Stomach (tissue), 9 donors: Measurements from ENCODE around the gene UGT1A7. TPM values are rescaled to one million over a fixed set of nuclear protein-coding genes. Genes with fewer than 3 reads are reported as not detected.

Experiments used
- DNase-seq, 2 donors: peaks; one replicate each; pipeline versions ENCODE4 v3.0.0 to v3.0.0-alpha.2; 2013 to 2019
- H3K27ac ChIP-seq, 5 donors: fragments of 200-600 bp in 4 of 5; sonication (generic) in 4 of 5; one replicate each; pipeline ENCODE4 v1.5.1; 2013 to 2019; ENCODE audit warnings: mild to moderate bottlenecking in 1 of 5, moderate library complexity in 1 of 5
- H3K27me3 ChIP-seq, 3 donors: fragments of 200-600 bp; sonication (generic); one replicate each; pipeline ENCODE4 v1.5.1; 2017 to 2019; ENCODE audit warnings: mixed run types in 1 of 3
- H3K36me3 ChIP-seq, 4 donors: fragments of 200-600 bp; sonication (generic); 1 replicate in 3 of 4; 2 replicates in 1 of 4; pipeline ENCODE4 v1.5.1; 2016 to 2019
- H3K4me1 ChIP-seq, 4 donors: fragments of 200-600 bp; sonication (generic); one replicate each; pipeline ENCODE4 v1.5.1; 2016 to 2019
- H3K4me3 ChIP-seq, 4 donors: fragments of 200-600 bp; sonication (generic) in 3 of 4; one replicate each; pipeline ENCODE4 v1.5.1; 2016 to 2019; ENCODE audit warnings: mild to moderate bottlenecking in 1 of 4
- H3K9me3 ChIP-seq, 4 donors: fragments of 200-600 bp; sonication (generic); one replicate each; pipeline ENCODE4 v1.5.1; 2016 to 2019
- EP300 ChIP-seq: sonication (generic); formaldehyde crosslinking; IDR thresholded peaks from one replicate; pipeline ENCODE4 v1.6.1; 2017; ENCODE audit warnings: antibody characterized with exemption
- POLR2A ChIP-seq, 4 donors: fragments of 450-650 bp; IDR thresholded peaks; one replicate each; pipeline ENCODE4 v1.6.1; 2016; ENCODE audit warnings: antibody characterized with exemption in 4 of 4, control low read depth in 2 of 4, mild to moderate bottlenecking in 1 of 4, moderate library complexity in 1 of 4
- POLR2AphosphoS5 ChIP-seq, 3 donors: sonication (generic); formaldehyde crosslinking; IDR thresholded peaks; one replicate each; pipeline ENCODE4 v1.6.1; 2016; ENCODE audit warnings: antibody characterized with exemption in 3 of 3
- WGBS, 5 donors: extraction: QIAGEN DNeasy Blood & Tissue Kit in 3 of 5; methylation state at CpG; one replicate each; pipeline versions ENCODE4 v1.1.5 to v1.1.7; 2013 to 2018; 5-methylcytosine and 5-hydroxymethylcytosine counted together
- intact Hi-C: fragments of 100-400 bp; cut with DNase I; formaldehyde crosslinking; loops from one replicate; pipeline ENCODE4 v1.15.1; 2023; ENCODE audit warnings: low total_unique reads
- polyA plus RNA-seq, 3 donors: library from polyadenylated mRNA; stranded (reverse); fragments of 200-250 nt; gene quantifications; one replicate each; pipeline ENCODE4 v1.2.3, GENCODE V29; 2013
- total RNA-seq, 5 donors: library from RNA; depleted of rRNA; stranded (reverse); fragments of >200 nt; gene quantifications; one replicate each; pipeline versions ENCODE4 v1.1.0 to v1.2.3, GENCODE V29; 2014 to 2016
- TF ChIP-seq, protein P1 (sequence below), 7 experiments: fragments of 450-650 bp in 4 of 7; fragments of 200-600 bp in 3 of 7; sonication (generic) in 3 of 7; IDR thresholded peaks; one replicate each; pipeline ENCODE4 v1.5.1; 2016 to 2019; ENCODE audit warnings: antibody characterized with exemption in 7 of 7, control low read depth in 2 of 7, mild to moderate bottlenecking in 1 of 7
- donor health status: healthy with polysubstance abuse.
- donor health status: Bipolar disorder and iron deficiency.
- donor health status: healthy.

The UGT1A7 gene
- total and polyA plus RNA-seq, 8 donors, result 0.45 to 37.1 (median 3.6) TPM; not detected in 2

DNA sequence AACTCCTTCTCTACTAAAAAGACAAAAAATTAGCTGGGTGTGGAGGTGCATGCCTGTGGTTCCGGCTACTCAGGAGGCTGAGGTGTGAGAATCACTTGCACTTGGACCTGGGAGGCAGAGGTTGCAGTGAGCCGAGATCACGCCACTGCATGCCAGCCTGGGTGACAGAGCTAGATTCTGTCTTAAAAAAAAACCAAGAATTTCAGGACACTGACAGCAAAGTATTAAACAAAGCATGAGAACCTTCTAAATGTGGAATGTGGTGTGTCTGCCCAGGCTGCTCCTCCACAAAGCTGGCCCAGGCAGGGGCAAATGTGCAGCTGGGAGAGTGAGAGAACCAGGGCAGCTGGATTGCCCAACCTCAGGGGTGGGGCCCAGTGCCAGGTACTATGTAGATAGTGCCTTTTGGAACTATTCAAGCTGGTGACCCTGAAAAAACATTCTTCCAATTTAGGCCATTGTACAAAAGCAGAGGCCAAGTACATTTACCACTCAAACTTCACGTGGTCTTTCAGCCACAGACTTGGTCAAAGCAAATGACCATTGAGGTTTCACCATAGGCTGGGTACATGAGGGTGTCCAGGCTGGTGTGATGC lies 24.3 kb downstream of the UGT1A7 start:
- H3K27me3 ChIP-seq, result no peaks in the 10 kb centered on the region
- no peaks in the 10 kb centered on the region for H3K36me3 ChIP-seq
- DNase-seq, result peak; percentile 10 to 91
- no peak for TF ChIP-seq POLR2A (IDR thresholded peaks at IDR 0.05)
- no peak for TF ChIP-seq EP300
- TF ChIP-seq, protein P1, sequence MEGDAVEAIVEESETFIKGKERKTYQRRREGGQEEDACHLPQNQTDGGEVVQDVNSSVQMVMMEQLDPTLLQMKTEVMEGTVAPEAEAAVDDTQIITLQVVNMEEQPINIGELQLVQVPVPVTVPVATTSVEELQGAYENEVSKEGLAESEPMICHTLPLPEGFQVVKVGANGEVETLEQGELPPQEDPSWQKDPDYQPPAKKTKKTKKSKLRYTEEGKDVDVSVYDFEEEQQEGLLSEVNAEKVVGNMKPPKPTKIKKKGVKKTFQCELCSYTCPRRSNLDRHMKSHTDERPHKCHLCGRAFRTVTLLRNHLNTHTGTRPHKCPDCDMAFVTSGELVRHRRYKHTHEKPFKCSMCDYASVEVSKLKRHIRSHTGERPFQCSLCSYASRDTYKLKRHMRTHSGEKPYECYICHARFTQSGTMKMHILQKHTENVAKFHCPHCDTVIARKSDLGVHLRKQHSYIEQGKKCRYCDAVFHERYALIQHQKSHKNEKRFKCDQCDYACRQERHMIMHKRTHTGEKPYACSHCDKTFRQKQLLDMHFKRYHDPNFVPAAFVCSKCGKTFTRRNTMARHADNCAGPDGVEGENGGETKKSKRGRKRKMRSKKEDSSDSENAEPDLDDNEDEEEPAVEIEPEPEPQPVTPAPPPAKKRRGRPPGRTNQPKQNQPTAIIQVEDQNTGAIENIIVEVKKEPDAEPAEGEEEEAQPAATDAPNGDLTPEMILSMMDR (IDR thresholded peaks at IDR 0.05), result no peak
- TF ChIP-seq POLR2AphosphoS5 (IDR thresholded peaks at IDR 0.05), result peak in 2 of 3 donors; percentile 38 to 61
- H3K4me1 ChIP-seq, result peaks cover 6 to 37% (median 8%) of the 10 kb centered on the region in 4 donors
- WGBS, 5 donors, result 29 to 63% (median 42%) methylated on average over 4 of the region's 4 CpGs
- H3K9me3 ChIP-seq, result no peaks in the 10 kb centered on the region
- intact Hi-C loops, result no loop called here
- peak overlapping the region; percentile 45 to 74 (median 71) for H3K27ac ChIP-seq
- H3K4me3 ChIP-seq, result no peak overlapping the region

DNA sequence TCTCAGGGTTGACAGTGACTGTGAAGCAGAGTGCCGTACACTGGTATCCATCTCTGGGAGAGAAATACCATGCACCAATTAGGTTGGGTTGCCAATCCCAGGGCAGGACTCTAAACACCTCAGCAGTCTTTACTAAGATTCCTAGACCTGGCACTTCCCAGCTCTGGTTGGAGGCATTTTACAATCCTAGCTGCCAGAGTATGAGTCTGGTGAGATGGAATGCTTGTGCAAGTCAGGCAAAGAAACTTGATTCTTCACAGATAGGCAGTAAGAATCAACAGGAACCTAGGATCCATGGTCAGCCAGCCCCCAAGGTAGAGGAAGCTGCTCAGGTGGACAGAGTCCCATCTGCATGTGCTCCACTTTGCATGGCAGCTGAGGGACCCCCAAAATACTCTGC lies 25.0 kb downstream of the UGT1A7 start:
- no peak overlapping the region for H3K4me3 ChIP-seq
- no peak for DNase-seq
- TF ChIP-seq, protein P1 (IDR thresholded peaks at IDR 0.05), result no peak
- TF ChIP-seq POLR2A (IDR thresholded peaks at IDR 0.05) (no peak), EP300 (no peak), POLR2AphosphoS5 (IDR thresholded peaks at IDR 0.05) (no peak)
- WGBS, 5 donors, result 9 to 100% (median 44%) methylated on average over 1 of the region's 1 CpG
- peaks cover 6 to 37% (median 11%) of the 10 kb centered on the region in 4 donors for H3K4me1 ChIP-seq
- H3K27ac ChIP-seq, result peak overlapping the region; percentile 45 to 74 (median 71)
- H3K9me3 ChIP-seq, result no peaks in the 10 kb centered on the region
- intact Hi-C loops, result no loop called here
- no peaks in the 10 kb centered on the region for H3K36me3 ChIP-seq
- no peaks in the 10 kb centered on the region for H3K27me3 ChIP-seq

DNA sequence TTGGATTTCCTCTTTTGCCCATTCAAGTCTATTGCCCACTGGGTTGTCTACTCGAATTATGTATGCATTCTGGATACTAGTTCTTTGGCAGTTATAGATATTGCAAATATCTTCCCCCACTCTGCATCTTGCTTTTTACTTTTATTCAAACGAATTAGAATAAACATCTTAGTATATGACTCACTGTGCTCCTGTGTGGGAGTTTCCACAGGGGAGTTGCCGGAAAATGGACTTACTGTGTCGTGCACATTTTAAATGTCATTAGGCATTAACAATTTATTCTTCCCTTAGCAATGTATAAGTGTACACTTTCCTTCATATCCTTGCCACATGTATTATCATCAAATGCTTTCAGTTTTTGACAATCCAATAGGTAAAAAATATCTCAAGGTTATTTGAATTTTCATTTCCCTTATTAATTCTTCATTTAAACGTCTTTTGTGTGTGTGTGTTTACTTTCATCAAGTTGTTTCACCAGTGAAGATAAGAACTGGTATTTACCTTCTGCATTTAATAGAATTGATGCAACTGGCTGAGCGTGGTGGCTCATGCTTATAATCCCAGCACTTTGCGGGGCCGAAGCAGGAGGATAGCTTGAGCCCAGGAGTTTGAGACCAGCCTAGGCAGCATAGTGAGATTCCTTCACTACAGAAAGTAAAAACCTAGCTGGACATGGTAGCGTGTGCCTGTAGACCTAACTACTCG lies 26.4 kb downstream of the UGT1A7 start:
- Histone ChIP-seq H3K27me3 (no peaks in the 10 kb centered on the region), H3K36me3 (no peaks in the 10 kb centered on the region), H3K4me3 (no peak overlapping the region), H3K4me1 (peaks cover 6 to 26% (median 11%) of the 10 kb centered on the region in 4 donors), H3K9me3 (no peaks in the 10 kb centered on the region), H3K27ac (peak overlapping the region; percentile 25 to 74 (median 56))
- intact Hi-C loops, result no loop called here
- 26 to 46% (median 40%) methylated on average over 10 of the region's 10 CpGs for WGBS, 5 donors
- TF ChIP-seq EP300 (no peak), POLR2A (IDR thresholded peaks at IDR 0.05) (no peak), POLR2AphosphoS5 (IDR thresholded peaks at IDR 0.05) (peak in 1 of 3 donors; percentile 26)
- peak in 1 of 2 donors; percentile 39 for DNase-seq

DNA sequence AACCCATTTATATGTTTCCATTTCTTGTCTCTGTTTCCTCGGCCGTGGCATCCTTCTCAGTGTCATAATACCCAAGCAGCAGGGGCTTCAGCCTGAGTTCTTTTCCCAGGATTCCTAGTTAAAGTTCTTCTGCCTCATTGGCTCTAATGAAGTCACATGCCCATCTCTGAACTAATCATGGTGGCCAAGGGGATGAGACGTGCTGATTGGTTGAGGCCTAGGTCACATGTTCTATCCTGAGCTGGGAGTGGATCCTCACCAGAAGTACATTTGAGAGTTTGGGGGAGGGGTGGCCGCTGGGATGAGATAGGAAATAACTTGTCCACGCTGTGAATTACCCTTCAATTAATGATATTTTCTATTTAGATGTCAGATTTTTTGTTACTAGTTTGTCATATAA lies 27.2 kb downstream of the UGT1A7 start:
- 85 to 94% (median 92%) methylated on average over 5 of the region's 5 CpGs for WGBS, 5 donors

More for the DNA sequence above, 27.2 kb downstream of the UGT1A7 start:
- TF ChIP-seq POLR2A (IDR thresholded peaks at IDR 0.05) (no peak), POLR2AphosphoS5 (IDR thresholded peaks at IDR 0.05) (no peak), EP300 (no peak)
- TF ChIP-seq, protein P1 (IDR thresholded peaks at IDR 0.05), result no peak
- H3K4me1 ChIP-seq, result peaks cover 6 to 24% (median 11%) of the 10 kb centered on the region in 4 donors
- no peaks in the 10 kb centered on the region for H3K36me3 ChIP-seq
- intact Hi-C loops, result no loop called here
- H3K9me3 ChIP-seq, result no peaks in the 10 kb centered on the region
- no peak for DNase-seq
- H3K4me3 ChIP-seq, result no peak overlapping the region
- peak overlapping the region in 3 of 5 donors; percentile 54 to 73 (median 56) for H3K27ac ChIP-seq
- no peaks in the 10 kb centered on the region for H3K27me3 ChIP-seq
